HFFc6 (cell line): ENCODE results near the gene PIKFYVE. TPM values are rescaled to one million over a fixed set of nuclear protein-coding genes. Genes with fewer than 3 reads are reported as not detected.
"Not testable (repeated sequence)": the region's sequence is repeated elsewhere in the genome, so short reads cannot be mapped to it uniquely, and the experiment has no call there.

Experiments
- DNase-seq: peaks from one replicate; pipeline ENCODE4 v3.0.0-alpha.2; 2018
- H3K27ac Mint-ChIP-seq: 2 replicates; pipeline ENCODE4 v1.8.0; 2020; ENCODE audit warnings: mild to moderate bottlenecking, mixed read lengths
- H3K27me3 Mint-ChIP-seq: 2 replicates; pipeline ENCODE4 v1.8.0; 2021; ENCODE audit warnings: mild to moderate bottlenecking, moderate library complexity, mixed read lengths; ENCODE audit not compliant: insufficient read depth
- H3K36me3 Mint-ChIP-seq: 2 replicates; pipeline ENCODE4 v1.8.0; 2021; ENCODE audit warnings: low read depth, mixed read lengths
- H3K4me1 Mint-ChIP-seq: 2 replicates; pipeline ENCODE4 v1.8.0; 2020; ENCODE audit warnings: low read depth, mixed read lengths
- H3K4me3 Mint-ChIP-seq: 2 replicates; pipeline ENCODE4 v1.8.0; 2020; ENCODE audit warnings: mild to moderate bottlenecking, moderate library complexity, mixed read lengths
- H3K9me3 Mint-ChIP-seq: 2 replicates; pipeline ENCODE4 v1.8.0; 2020; ENCODE audit warnings: mild to moderate bottlenecking, mixed read lengths
- CTCF ChIP-seq: fragments of 200-600 bp; sonication (generic); IDR thresholded peaks from 2 replicates; pipeline ENCODE4 v1.5.0; 2021; ENCODE audit warnings: antibody characterized with exemption, mild to moderate bottlenecking
- total RNA-seq, 6 experiments: library from RNA; stranded (reverse); fragmentation: NEBNext Ultra II Directional; extraction: Animal tissue kit (Norgen Biotek cat#: 25700); gene quantifications; 2 replicates in 1 of 6; 3 replicates in 5 of 6; pipeline ENCODE4 v1.2.3, GENCODE V29; 2021

Gene PIKFYVE
- total RNA-seq, 6 experiments from 2014 or later: 17.2 to 22.0 (median 20.2) TPM

- Mint-ChIP-seq H3K36me3 (no peaks in the 10 kb centered on the region), H3K4me1 (peaks cover 7% of the 10 kb centered on the region), H3K27ac (no peak overlapping the region), H3K4me3 (no peak overlapping the region), H3K27me3 (peaks cover 16% of the 10 kb centered on the region), H3K9me3 (no peaks in the 10 kb centered on the region)
- TF ChIP-seq CTCF: no peak
- DNase-seq: no peak
These were observed 109.5 kb downstream of the PIKFYVE start for GRCh38 chr2:208375491-208376068.

- peaks cover 14% of the 10 kb centered on the region for H3K27me3 Mint-ChIP-seq
- not testable (repeated sequence) for H3K36me3 Mint-ChIP-seq, H3K4me3 Mint-ChIP-seq, H3K27ac Mint-ChIP-seq, H3K4me1 Mint-ChIP-seq, H3K9me3 Mint-ChIP-seq, DNase-seq
These were observed 111.3 kb downstream of the PIKFYVE start for GRCh38 chr2:208377344-208377860.

GRCh38 chr2:208379192-208379591, 113.1 kb downstream of the PIKFYVE start:
- Mint-ChIP-seq H3K27ac (no peak overlapping the region), H3K36me3 (no peaks in the 10 kb centered on the region), H3K4me1 (no peaks in the 10 kb centered on the region), H3K4me3 (no peak overlapping the region), H3K27me3 (peaks cover 23% of the 10 kb centered on the region), H3K9me3 (no peaks in the 10 kb centered on the region)
- TF ChIP-seq CTCF: no peak
- DNase-seq: no peak

GRCh38 chr2:208384637-208385036, 118.6 kb downstream of the PIKFYVE start:
- Mint-ChIP-seq H3K36me3 (no peaks in the 10 kb centered on the region), H3K4me3 (no peak overlapping the region), H3K9me3 (no peaks in the 10 kb centered on the region), H3K4me1 (no peaks in the 10 kb centered on the region), H3K27ac (no peak overlapping the region), H3K27me3 (peaks cover 10% of the 10 kb centered on the region)
- DNase-seq: no peak
- TF ChIP-seq CTCF: no peak

- peaks cover 9% of the 10 kb centered on the region for H3K27me3 Mint-ChIP-seq
- H3K4me1 Mint-ChIP-seq: no peaks in the 10 kb centered on the region
- no peak for DNase-seq
- H3K4me3 Mint-ChIP-seq: no peak overlapping the region
- TF ChIP-seq CTCF: no peak
- no peak overlapping the region for H3K27ac Mint-ChIP-seq
- no peaks in the 10 kb centered on the region for H3K36me3 Mint-ChIP-seq
- no peaks in the 10 kb centered on the region for H3K9me3 Mint-ChIP-seq
These were observed 120.5 kb downstream of the PIKFYVE start for GRCh38 chr2:208386541-208386940.

GRCh38 chr2:208389940-208390339, 123.9 kb downstream of the PIKFYVE start:
- no peak overlapping the region for H3K27ac Mint-ChIP-seq
- no peak overlapping the region for H3K4me3 Mint-ChIP-seq
- DNase-seq: no peak
- H3K4me1 Mint-ChIP-seq: no peaks in the 10 kb centered on the region
- no peaks in the 10 kb centered on the region for H3K9me3 Mint-ChIP-seq
- H3K27me3 Mint-ChIP-seq: no peaks in the 10 kb centered on the region; the same call in none of the 2 replicates
- TF ChIP-seq CTCF: no peak
- no peaks in the 10 kb centered on the region for H3K36me3 Mint-ChIP-seq
